GM23338 (cell line): ENCODE data around the gene ATP5PD. TPM values are rescaled to one million over a fixed set of nuclear protein-coding genes. Genes with fewer than 3 reads are reported as not detected.

Experiments
- ATAC-seq: fragments of 200-7000 bp; cut with Tn5 transposase; 3 replicates; pipeline ENCODE4 v1.9.1; 2020
- DNase-seq: peaks from one replicate; pipeline ENCODE4 v3.0.0-alpha.2; 2015; ENCODE audit warnings: low spot score
- H2AFZ ChIP-seq: fragments of 200-600 bp; sonication (generic); 2 replicates; pipeline ENCODE4 v1.8.0; 2016; ENCODE audit warnings: antibody characterized with exemption, mild to moderate bottlenecking, moderate library complexity
- H3F3A ChIP-seq: fragments of 200-600 bp; sonication (generic); replicated peaks from 2 replicates; pipeline ENCODE4 v1.8.0; 2017; ENCODE audit warnings: antibody characterized with exemption, mixed run types, low read depth
- H3K27ac ChIP-seq: fragments of 200-600 bp; sonication (generic); 2 replicates; pipeline ENCODE4 v1.6.1; 2016; ENCODE audit warnings: low read depth
- H3K27me3 ChIP-seq: fragments of 200-600 bp; sonication (generic); 2 replicates; pipeline ENCODE4 v1.8.0; 2016; ENCODE audit warnings: mild to moderate bottlenecking, mixed run types, moderate library complexity; ENCODE audit not compliant: insufficient read depth
- H3K36me3 ChIP-seq: fragments of 200-600 bp; sonication (generic); 2 replicates; pipeline ENCODE4 v1.8.0; 2016; ENCODE audit warnings: mild to moderate bottlenecking; ENCODE audit not compliant: insufficient read depth
- H3K4me1 ChIP-seq: fragments of 200-600 bp; sonication (generic); 2 replicates; pipeline ENCODE4 v1.8.0; 2016; ENCODE audit warnings: mild to moderate bottlenecking, moderate library complexity; ENCODE audit not compliant: insufficient read depth
- H3K4me2 ChIP-seq: fragments of 200-600 bp; sonication (generic); 2 replicates; pipeline ENCODE4 v1.7.1; 2017; ENCODE audit warnings: mixed run types
- H3K4me3 ChIP-seq: fragments of 200-600 bp; sonication (generic); 2 replicates; pipeline ENCODE4 v1.6.1; 2016; ENCODE audit warnings: mixed run types
- H3K79me2 ChIP-seq: fragments of 200-600 bp; sonication (generic); replicated peaks from 2 replicates; pipeline ENCODE4 v1.8.0; 2017; ENCODE audit warnings: mild to moderate bottlenecking; ENCODE audit not compliant: insufficient read depth
- H3K9me2 ChIP-seq: fragments of 200-600 bp; sonication (generic); 2 replicates; pipeline ENCODE4 v1.8.0; 2017; ENCODE audit not compliant: insufficient read depth
- H4K20me1 ChIP-seq: fragments of 200-600 bp; sonication (generic); replicated peaks from 2 replicates; pipeline ENCODE4 v1.8.0; 2017; ENCODE audit warnings: mild to moderate bottlenecking; ENCODE audit not compliant: insufficient read depth
- H3K27ac Mint-ChIP-seq: 2 replicates; pipeline ENCODE4 v1.8.0; 2020; ENCODE audit warnings: inconsistent platforms, mild to moderate bottlenecking, moderate library complexity, mixed read lengths
- H3K27me3 Mint-ChIP-seq: 3 replicates; pipeline ENCODE4 v1.8.0; 2022; ENCODE audit warnings: low read depth, mild to moderate bottlenecking, moderate library complexity, mixed read lengths, inconsistent platforms; ENCODE audit not compliant: insufficient read depth, poor library complexity
- H3K36me3 Mint-ChIP-seq: 3 replicates; pipeline ENCODE4 v1.8.0; 2021; ENCODE audit warnings: low read depth, mild to moderate bottlenecking, inconsistent platforms, moderate library complexity, mixed read lengths
- H3K4me1 Mint-ChIP-seq: 3 replicates; pipeline ENCODE4 v1.8.0; 2020; ENCODE audit warnings: mild to moderate bottlenecking, inconsistent platforms, mixed read lengths
- H3K4me3 Mint-ChIP-seq: 3 replicates; pipeline ENCODE4 v1.8.0; 2021; ENCODE audit warnings: moderate library complexity, mild to moderate bottlenecking, inconsistent platforms, mixed read lengths
- H3K9me3 Mint-ChIP-seq: 3 replicates; pipeline ENCODE4 v1.8.0; 2020; ENCODE audit warnings: moderate library complexity, mild to moderate bottlenecking, inconsistent platforms, mixed read lengths
- CREB1 ChIP-seq: fragments of 250-450 bp; sonication (Bioruptor Pico); IDR thresholded peaks from 2 replicates; pipeline ENCODE4 v1.5.0; 2020; ENCODE audit warnings: low read depth, mild to moderate bottlenecking, moderate library complexity
- EZH2 ChIP-seq: fragments of 200-600 bp; sonication (generic); IDR thresholded peaks from one replicate; pipeline ENCODE4 v1.8.0; 2017; ENCODE audit warnings: antibody characterized with exemption, mild to moderate bottlenecking, low read depth; ENCODE audit not compliant: unreplicated experiment
- EZH2phosphoT487 ChIP-seq: fragments of 200-600 bp; sonication (generic); IDR thresholded peaks from one replicate; pipeline ENCODE4 v1.8.1; 2018; ENCODE audit warnings: antibody characterized with exemption; ENCODE audit not compliant: unreplicated experiment
- JUNB ChIP-seq: IDR thresholded peaks from one replicate; pipeline ENCODE4 v1.6.1; 2016; ENCODE audit warnings: antibody characterized with exemption; ENCODE audit not compliant: unreplicated experiment
- NANOG ChIP-seq: IDR thresholded peaks from 2 replicates; pipeline ENCODE4 v1.6.1; 2016; ENCODE audit warnings: antibody characterized with exemption, borderline replicate concordance
- POLR2AphosphoS5 ChIP-seq: IDR thresholded peaks from 2 replicates; pipeline ENCODE4 v1.6.1; 2016; ENCODE audit warnings: antibody characterized with exemption, low read depth
- STAT1 ChIP-seq: IDR thresholded peaks from one replicate; pipeline ENCODE4 v1.6.1; 2016; ENCODE audit warnings: antibody characterized with exemption; ENCODE audit not compliant: unreplicated experiment
- ZNF114 ChIP-seq: fragments of 250-450 bp; sonication (Bioruptor Pico); IDR thresholded peaks from 2 replicates; pipeline ENCODE4 v1.5.0; 2020; ENCODE audit warnings: mild to moderate bottlenecking, moderate library complexity
- ZNF331 ChIP-seq: fragments of 250-450 bp; sonication (Bioruptor Pico); IDR thresholded peaks from 2 replicates; pipeline ENCODE4 v1.5.0; 2020; ENCODE audit warnings: low read depth, mild to moderate bottlenecking, moderate library complexity
- polyA plus RNA-seq: library from polyadenylated mRNA; unstranded; fragments of >200 nt; fragmentation: Nextera tagmentation; extraction: Ambion mirVana; gene quantifications from 2 replicates; pipeline ENCODE4 v1.2.1, GENCODE V29; 2016
- total RNA-seq: library from RNA; depleted of rRNA; stranded (reverse); fragments of >200 nt; shearing (Covaris generic); gene quantifications from 2 replicates; pipeline ENCODE4 v1.2.3, GENCODE V29; 2014
- TF ChIP-seq, protein P1 (sequence below): IDR thresholded peaks from one replicate; pipeline ENCODE4 v1.6.1; 2018; ENCODE audit warnings: antibody characterized with exemption; ENCODE audit not compliant: unreplicated experiment
- TF ChIP-seq, protein P2 (sequence below), 2 experiments: fragments of 200-600 bp in 1 of 2; sonication (generic) in 1 of 2; conservative IDR thresholded peaks; 2 replicates each; pipeline versions ENCODE4 v1.5.1 to v1.6.1; 2016 to 2017; ENCODE audit warnings: antibody characterized with exemption in 2 of 2, low read depth in 2 of 2, mild to moderate bottlenecking in 2 of 2, moderate library complexity in 1 of 2
- TF ChIP-seq, protein P3 (sequence below): fragments of 250-450 bp; sonication (Bioruptor Pico); IDR thresholded peaks from 2 replicates; pipeline ENCODE4 v1.5.0; 2020; ENCODE audit warnings: mild to moderate bottlenecking, moderate library complexity
- TF ChIP-seq, protein P4 (sequence below): IDR thresholded peaks from 2 replicates; pipeline ENCODE4 v1.6.1; 2016; ENCODE audit warnings: antibody characterized with exemption

ATP5PD gene
- total and polyA plus RNA-seq, 2 experiments from 2014 or later, result 244 to 1,144 TPM

DNA sequence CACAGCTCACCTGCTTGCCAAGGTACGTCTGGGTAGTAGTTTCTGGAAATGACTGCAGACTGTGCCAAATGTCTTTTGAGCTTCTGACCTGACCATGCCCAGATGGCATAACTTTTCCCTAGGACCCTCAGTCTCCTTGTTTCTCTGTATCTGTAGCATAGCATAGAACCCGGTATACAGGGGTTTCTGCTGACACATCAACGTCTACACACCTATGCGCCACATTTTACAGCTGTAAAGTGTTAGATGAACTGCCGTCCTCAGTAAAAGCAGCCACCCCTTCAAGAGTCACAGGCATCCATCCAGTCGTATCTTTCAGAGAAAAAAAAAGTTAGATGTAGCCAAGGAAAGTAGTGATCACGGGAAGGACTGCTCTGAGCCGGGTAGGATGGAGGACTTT lies 17.7 kb upstream of the ATP5PD start:
- Histone ChIP-seq H3K4me2 (no peak overlapping the region), H3K27me3 (no peaks in the 10 kb centered on the region), H4K20me1 (peaks cover 10% of the 10 kb centered on the region; the same call in 1 of the 2 replicates), H3K36me3 (peaks cover 36% of the 10 kb centered on the region), H3K79me2 (no peaks in the 10 kb centered on the region), H2AFZ (no peak overlapping the region), H3K4me1 (no peaks in the 10 kb centered on the region), H3F3A (0 out of 2 replicates have a peak, but pooled peaks cover 4% of the 10 kb centered on the region), H3K9me2 (no peaks in the 10 kb centered on the region), H3K27ac (no peak overlapping the region), H3K4me3 (no peak overlapping the region)
- TF ChIP-seq, protein P1, sequence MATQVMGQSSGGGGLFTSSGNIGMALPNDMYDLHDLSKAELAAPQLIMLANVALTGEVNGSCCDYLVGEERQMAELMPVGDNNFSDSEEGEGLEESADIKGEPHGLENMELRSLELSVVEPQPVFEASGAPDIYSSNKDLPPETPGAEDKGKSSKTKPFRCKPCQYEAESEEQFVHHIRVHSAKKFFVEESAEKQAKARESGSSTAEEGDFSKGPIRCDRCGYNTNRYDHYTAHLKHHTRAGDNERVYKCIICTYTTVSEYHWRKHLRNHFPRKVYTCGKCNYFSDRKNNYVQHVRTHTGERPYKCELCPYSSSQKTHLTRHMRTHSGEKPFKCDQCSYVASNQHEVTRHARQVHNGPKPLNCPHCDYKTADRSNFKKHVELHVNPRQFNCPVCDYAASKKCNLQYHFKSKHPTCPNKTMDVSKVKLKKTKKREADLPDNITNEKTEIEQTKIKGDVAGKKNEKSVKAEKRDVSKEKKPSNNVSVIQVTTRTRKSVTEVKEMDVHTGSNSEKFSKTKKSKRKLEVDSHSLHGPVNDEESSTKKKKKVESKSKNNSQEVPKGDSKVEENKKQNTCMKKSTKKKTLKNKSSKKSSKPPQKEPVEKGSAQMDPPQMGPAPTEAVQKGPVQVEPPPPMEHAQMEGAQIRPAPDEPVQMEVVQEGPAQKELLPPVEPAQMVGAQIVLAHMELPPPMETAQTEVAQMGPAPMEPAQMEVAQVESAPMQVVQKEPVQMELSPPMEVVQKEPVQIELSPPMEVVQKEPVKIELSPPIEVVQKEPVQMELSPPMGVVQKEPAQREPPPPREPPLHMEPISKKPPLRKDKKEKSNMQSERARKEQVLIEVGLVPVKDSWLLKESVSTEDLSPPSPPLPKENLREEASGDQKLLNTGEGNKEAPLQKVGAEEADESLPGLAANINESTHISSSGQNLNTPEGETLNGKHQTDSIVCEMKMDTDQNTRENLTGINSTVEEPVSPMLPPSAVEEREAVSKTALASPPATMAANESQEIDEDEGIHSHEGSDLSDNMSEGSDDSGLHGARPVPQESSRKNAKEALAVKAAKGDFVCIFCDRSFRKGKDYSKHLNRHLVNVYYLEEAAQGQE, result no peak
- no peak for TF ChIP-seq POLR2AphosphoS5
- TF ChIP-seq, protein P2, sequence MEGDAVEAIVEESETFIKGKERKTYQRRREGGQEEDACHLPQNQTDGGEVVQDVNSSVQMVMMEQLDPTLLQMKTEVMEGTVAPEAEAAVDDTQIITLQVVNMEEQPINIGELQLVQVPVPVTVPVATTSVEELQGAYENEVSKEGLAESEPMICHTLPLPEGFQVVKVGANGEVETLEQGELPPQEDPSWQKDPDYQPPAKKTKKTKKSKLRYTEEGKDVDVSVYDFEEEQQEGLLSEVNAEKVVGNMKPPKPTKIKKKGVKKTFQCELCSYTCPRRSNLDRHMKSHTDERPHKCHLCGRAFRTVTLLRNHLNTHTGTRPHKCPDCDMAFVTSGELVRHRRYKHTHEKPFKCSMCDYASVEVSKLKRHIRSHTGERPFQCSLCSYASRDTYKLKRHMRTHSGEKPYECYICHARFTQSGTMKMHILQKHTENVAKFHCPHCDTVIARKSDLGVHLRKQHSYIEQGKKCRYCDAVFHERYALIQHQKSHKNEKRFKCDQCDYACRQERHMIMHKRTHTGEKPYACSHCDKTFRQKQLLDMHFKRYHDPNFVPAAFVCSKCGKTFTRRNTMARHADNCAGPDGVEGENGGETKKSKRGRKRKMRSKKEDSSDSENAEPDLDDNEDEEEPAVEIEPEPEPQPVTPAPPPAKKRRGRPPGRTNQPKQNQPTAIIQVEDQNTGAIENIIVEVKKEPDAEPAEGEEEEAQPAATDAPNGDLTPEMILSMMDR (conservative IDR thresholded peaks at IDR 0.05; ENCODE audit: low read depth in 2 of 2), result no peak
- TF ChIP-seq STAT1, result no peak
- TF ChIP-seq, protein P3, sequence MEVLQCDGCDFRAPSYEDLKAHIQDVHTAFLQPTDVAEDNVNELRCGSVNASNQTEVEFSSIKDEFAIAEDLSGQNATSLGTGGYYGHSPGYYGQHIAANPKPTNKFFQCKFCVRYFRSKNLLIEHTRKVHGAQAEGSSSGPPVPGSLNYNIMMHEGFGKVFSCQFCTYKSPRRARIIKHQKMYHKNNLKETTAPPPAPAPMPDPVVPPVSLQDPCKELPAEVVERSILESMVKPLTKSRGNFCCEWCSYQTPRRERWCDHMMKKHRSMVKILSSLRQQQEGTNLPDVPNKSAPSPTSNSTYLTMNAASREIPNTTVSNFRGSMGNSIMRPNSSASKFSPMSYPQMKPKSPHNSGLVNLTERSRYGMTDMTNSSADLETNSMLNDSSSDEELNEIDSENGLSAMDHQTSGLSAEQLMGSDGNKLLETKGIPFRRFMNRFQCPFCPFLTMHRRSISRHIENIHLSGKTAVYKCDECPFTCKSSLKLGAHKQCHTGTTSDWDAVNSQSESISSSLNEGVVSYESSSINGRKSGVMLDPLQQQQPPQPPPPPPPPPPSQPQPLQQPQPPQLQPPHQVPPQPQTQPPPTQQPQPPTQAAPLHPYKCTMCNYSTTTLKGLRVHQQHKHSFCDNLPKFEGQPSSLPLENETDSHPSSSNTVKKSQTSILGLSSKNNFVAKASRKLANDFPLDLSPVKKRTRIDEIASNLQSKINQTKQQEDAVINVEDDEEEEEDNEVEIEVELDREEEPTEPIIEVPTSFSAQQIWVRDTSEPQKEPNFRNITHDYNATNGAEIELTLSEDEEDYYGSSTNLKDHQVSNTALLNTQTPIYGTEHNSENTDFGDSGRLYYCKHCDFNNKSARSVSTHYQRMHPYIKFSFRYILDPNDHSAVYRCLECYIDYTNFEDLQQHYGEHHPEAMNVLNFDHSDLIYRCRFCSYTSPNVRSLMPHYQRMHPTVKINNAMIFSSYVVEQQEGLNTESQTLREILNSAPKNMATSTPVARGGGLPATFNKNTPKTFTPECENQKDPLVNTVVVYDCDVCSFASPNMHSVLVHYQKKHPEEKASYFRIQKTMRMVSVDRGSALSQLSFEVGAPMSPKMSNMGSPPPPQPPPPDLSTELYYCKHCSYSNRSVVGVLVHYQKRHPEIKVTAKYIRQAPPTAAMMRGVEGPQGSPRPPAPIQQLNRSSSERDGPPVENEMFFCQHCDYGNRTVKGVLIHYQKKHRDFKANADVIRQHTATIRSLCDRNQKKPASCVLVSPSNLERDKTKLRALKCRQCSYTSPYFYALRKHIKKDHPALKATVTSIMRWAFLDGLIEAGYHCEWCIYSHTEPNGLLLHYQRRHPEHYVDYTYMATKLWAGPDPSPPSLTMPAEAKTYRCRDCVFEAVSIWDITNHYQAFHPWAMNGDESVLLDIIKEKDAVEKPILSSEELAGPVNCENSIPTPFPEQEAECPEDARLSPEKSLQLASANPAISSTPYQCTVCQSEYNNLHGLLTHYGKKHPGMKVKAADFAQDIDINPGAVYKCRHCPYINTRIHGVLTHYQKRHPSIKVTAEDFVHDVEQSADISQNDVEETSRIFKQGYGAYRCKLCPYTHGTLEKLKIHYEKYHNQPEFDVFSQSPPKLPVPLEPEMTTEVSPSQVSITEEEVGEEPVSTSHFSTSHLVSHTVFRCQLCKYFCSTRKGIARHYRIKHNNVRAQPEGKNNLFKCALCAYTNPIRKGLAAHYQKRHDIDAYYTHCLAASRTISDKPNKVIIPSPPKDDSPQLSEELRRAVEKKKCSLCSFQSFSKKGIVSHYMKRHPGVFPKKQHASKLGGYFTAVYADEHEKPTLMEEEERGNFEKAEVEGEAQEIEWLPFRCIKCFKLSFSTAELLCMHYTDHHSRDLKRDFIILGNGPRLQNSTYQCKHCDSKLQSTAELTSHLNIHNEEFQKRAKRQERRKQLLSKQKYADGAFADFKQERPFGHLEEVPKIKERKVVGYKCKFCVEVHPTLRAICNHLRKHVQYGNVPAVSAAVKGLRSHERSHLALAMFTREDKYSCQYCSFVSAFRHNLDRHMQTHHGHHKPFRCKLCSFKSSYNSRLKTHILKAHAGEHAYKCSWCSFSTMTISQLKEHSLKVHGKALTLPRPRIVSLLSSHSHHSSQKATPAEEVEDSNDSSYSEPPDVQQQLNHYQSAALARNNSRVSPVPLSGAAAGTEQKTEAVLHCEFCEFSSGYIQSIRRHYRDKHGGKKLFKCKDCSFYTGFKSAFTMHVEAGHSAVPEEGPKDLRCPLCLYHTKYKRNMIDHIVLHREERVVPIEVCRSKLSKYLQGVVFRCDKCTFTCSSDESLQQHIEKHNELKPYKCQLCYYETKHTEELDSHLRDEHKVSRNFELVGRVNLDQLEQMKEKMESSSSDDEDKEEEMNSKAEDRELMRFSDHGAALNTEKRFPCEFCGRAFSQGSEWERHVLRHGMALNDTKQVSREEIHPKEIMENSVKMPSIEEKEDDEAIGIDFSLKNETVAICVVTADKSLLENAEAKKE (CRISPR knock-in tag), result no peak
- TF ChIP-seq CREB1 (CRISPR knock-in tag), result no peak
- TF ChIP-seq JUNB, result no peak
- TF ChIP-seq NANOG, result no peak
- TF ChIP-seq ZNF331 (CRISPR knock-in tag), result no peak
- TF ChIP-seq EZH2phosphoT487, result no peak
- no peak for TF ChIP-seq ZNF114 (CRISPR knock-in tag)
- TF ChIP-seq, protein P4, sequence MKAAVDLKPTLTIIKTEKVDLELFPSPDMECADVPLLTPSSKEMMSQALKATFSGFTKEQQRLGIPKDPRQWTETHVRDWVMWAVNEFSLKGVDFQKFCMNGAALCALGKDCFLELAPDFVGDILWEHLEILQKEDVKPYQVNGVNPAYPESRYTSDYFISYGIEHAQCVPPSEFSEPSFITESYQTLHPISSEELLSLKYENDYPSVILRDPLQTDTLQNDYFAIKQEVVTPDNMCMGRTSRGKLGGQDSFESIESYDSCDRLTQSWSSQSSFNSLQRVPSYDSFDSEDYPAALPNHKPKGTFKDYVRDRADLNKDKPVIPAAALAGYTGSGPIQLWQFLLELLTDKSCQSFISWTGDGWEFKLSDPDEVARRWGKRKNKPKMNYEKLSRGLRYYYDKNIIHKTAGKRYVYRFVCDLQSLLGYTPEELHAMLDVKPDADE, result no peak
- no peak for TF ChIP-seq EZH2
- Mint-ChIP-seq H3K36me3 (peaks cover 54% of the 10 kb centered on the region), H3K4me1 (no peaks in the 10 kb centered on the region), H3K27ac (no peak overlapping the region), H3K4me3 (no peak overlapping the region), H3K9me3 (no peaks in the 10 kb centered on the region), H3K27me3 (peaks cover 10% of the 10 kb centered on the region)
- ATAC-seq (no peak), DNase-seq (no peak)
